DND-41 (cell line): ENCODE data around the gene BPIFB6.

Experiments used
- EZH2 ChIP-seq: IDR thresholded peaks from 3 replicates; pipeline ENCODE4 v1.6.1; 2012; ENCODE audit warnings: borderline replicate concordance, low read depth, mild to moderate bottlenecking, moderate library complexity, low read length, inconsistent platforms; ENCODE audit not compliant: severe bottlenecking
- TF ChIP-seq, protein P1 (sequence below): IDR thresholded peaks from 2 replicates; pipeline ENCODE4 v1.5.1; 2012; ENCODE audit warnings: borderline replicate concordance, low read length, moderate library complexity, mild to moderate bottlenecking; ENCODE audit not compliant: poor library complexity, severe bottlenecking; ENCODE audit errors: extremely low read depth

GRCh38 chr20:33092361-33092760 is 60.9 kb downstream of the BPIFB6 start:
- TF ChIP-seq, protein P1, sequence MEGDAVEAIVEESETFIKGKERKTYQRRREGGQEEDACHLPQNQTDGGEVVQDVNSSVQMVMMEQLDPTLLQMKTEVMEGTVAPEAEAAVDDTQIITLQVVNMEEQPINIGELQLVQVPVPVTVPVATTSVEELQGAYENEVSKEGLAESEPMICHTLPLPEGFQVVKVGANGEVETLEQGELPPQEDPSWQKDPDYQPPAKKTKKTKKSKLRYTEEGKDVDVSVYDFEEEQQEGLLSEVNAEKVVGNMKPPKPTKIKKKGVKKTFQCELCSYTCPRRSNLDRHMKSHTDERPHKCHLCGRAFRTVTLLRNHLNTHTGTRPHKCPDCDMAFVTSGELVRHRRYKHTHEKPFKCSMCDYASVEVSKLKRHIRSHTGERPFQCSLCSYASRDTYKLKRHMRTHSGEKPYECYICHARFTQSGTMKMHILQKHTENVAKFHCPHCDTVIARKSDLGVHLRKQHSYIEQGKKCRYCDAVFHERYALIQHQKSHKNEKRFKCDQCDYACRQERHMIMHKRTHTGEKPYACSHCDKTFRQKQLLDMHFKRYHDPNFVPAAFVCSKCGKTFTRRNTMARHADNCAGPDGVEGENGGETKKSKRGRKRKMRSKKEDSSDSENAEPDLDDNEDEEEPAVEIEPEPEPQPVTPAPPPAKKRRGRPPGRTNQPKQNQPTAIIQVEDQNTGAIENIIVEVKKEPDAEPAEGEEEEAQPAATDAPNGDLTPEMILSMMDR = no peak
- TF ChIP-seq EZH2 = no peak
